Left lung (tissue), 10 donors: ENCODE measurements around the gene STX19. TPM values are rescaled to one million over a fixed set of nuclear protein-coding genes. Genes with fewer than 3 reads are reported as not detected.

Experiments used
- ATAC-seq: fragments of 200-7000 bp; cut with Tn5 transposase; one replicate; pipeline ENCODE4 v1.9.1; 2020; ENCODE audit warnings: moderate library complexity
- DNase-seq, 4 donors: peaks; one replicate each; pipeline ENCODE4 v3.0.0-alpha.2; 2013 to 2020
- H3K27ac ChIP-seq, 2 donors: fragments of 200-600 bp; sonication (generic) in 1 of 2; one replicate each; pipeline versions ENCODE4 v1.5.0 to v1.8.0; 2020 to 2021
- H3K27me3 ChIP-seq, 2 donors: fragments of 200-600 bp; sonication (generic) in 1 of 2; one replicate each; pipeline versions ENCODE4 v1.5.0 to v1.8.0; 2020 to 2021
- H3K36me3 ChIP-seq, 2 donors: fragments of 200-600 bp; sonication (generic) in 1 of 2; one replicate each; pipeline versions ENCODE4 v1.5.0 to v1.8.0; 2020 to 2021
- H3K4me1 ChIP-seq, 2 donors: fragments of 200-600 bp; one replicate each; pipeline ENCODE4 v1.8.0; 2021
- H3K4me3 ChIP-seq, 2 donors: fragments of 200-600 bp; sonication (generic) in 1 of 2; one replicate each; pipeline versions ENCODE4 v1.5.0 to v1.8.0; 2020 to 2021; ENCODE audit warnings: mild to moderate bottlenecking in 1 of 2
- H3K9me3 ChIP-seq, 2 donors: fragments of 200-600 bp; sonication (generic) in 1 of 2; one replicate each; pipeline versions ENCODE4 v1.5.0 to v1.8.0; 2020 to 2021
- CTCF ChIP-seq, 2 donors: fragments of 200-600 bp; sonication (generic) in 1 of 2; IDR thresholded peaks; one replicate each; pipeline versions ENCODE4 v1.5.0 to v1.8.0; 2021; ENCODE audit warnings: antibody characterized with exemption in 2 of 2
- intact Hi-C, 2 donors: fragments of 100-400 bp; cut with DNase I; formaldehyde crosslinking; loops; one replicate each; pipeline versions ENCODE4 v1.11.2 to v1.14.2; 2022
- polyA plus RNA-seq, 6 donors: library from polyadenylated mRNA; unstranded; fragments of 120-200 nt; gene quantifications; one replicate each; pipeline ENCODE4 v1.2.1, GENCODE V29; 2013; ENCODE audit not compliant: insufficient read length in 6 of 6
- total RNA-seq, 2 donors: library from RNA; stranded (reverse); fragmentation: NEBNext Ultra II Directional; extraction: Animal tissue kit (Norgen Biotek cat#: 25700); gene quantifications; one replicate each; pipeline ENCODE4 v1.2.1, GENCODE V29; 2021
- donor health status: DM: no; HTN: yes; CAD: no.
- donor health status: DM: no; HTN: no; CAD: no.

Gene STX19
- total and polyA plus RNA-seq, 8 donors: 2.4 to 8.5 (median 5.2) TPM

GRCh38 chr3:94064243-94064860 lies 36.0 kb upstream of the STX19 start:
- H3K36me3 ChIP-seq: peaks cover 0 to 20% of the 10 kb centered on the region in 2 donors
- no peaks in the 10 kb centered on the region for H3K27me3 ChIP-seq
- no peak for ATAC-seq
- H3K27ac ChIP-seq: peak overlapping the region; percentile 95 to 97
- intact Hi-C loops: no loop called here
- H3K9me3 ChIP-seq: no peaks in the 10 kb centered on the region
- H3K4me1 ChIP-seq: peaks cover 30 to 46% of the 10 kb centered on the region in 2 donors
- H3K4me3 ChIP-seq: peak overlapping the region; percentile 48 to 56
- TF ChIP-seq CTCF (IDR thresholded peaks at IDR 0.05): no peak
- no peak for DNase-seq

- Histone ChIP-seq H3K27me3 (no peaks in the 10 kb centered on the region), H3K36me3 (peaks cover 0 to 26% of the 10 kb centered on the region in 2 donors), H3K27ac (peak overlapping the region; percentile 95 to 97), H3K4me1 (peaks cover 30 to 42% of the 10 kb centered on the region in 2 donors), H3K4me3 (peak overlapping the region; percentile 48 to 56), H3K9me3 (no peaks in the 10 kb centered on the region)
- no peak for DNase-seq
- no peak for TF ChIP-seq CTCF (IDR thresholded peaks at IDR 0.05)
- no peak for ATAC-seq
- intact Hi-C loops: no loop called here
These were observed 35.2 kb upstream of the STX19 start for GRCh38 chr3:94063496-94064119.

- intact Hi-C loops: no loop called here
- Histone ChIP-seq H3K4me3 (peak within 1 kb of the TSS; percentile 48 to 56), H3K9me3 (no peaks in the 10 kb centered on the region), H3K27ac (peak within 1 kb of the TSS; percentile 95 to 97), H3K4me1 (peaks cover 30 to 42% of the 10 kb centered on the region in 2 donors), H3K36me3 (peaks cover 0 to 25% of the 10 kb centered on the region in 2 donors), H3K27me3 (no peaks in the 10 kb centered on the region)
- ATAC-seq: peak; percentile 94
- TF ChIP-seq CTCF (IDR thresholded peaks at IDR 0.05): no peak
- peak; percentile 94 to 96 (median 95) for DNase-seq
These were observed 34.4 kb upstream of the STX19 start, which contains the start of the genes DHFR2 and NSUN3 for GRCh38 chr3:94062513-94063404. Gene DHFR2, minus strand, starts transcription at chr3:94062916. Its CDS starts 1,405 bp downstream, at chr3:94061511. Gene NSUN3, plus strand, starts transcription at chr3:94063061. Its CDS starts 66 bp downstream, at chr3:94063127.

GRCh38 chr3:94061297-94061696 lies 32.9 kb upstream of the STX19 start:
- intact Hi-C loops: no loop called here
- Histone ChIP-seq H3K4me3 (no peak overlapping the region), H3K27me3 (no peaks in the 10 kb centered on the region), H3K4me1 (peaks cover 21 to 35% of the 10 kb centered on the region in 2 donors), H3K27ac (no peak overlapping the region), H3K9me3 (no peaks in the 10 kb centered on the region), H3K36me3 (peaks cover 0 to 12% of the 10 kb centered on the region in 2 donors)
- no peak for DNase-seq
- TF ChIP-seq CTCF (IDR thresholded peaks at IDR 0.05): no peak
- ATAC-seq: no peak
